ENCODE measurements around the gene UBTF. TPM values are rescaled to one million over a fixed set of nuclear protein-coding genes. Genes with fewer than 3 reads are reported as not detected.

The UBTF gene
- total RNA-seq, 1 donor from 2014 or later = 63.8 TPM

GRCh38 chr17:44159519-44160210 lies 59.8 kb downstream of the UBTF start:
- peaks cover 13% of the 10 kb centered on the region for H3K36me3 Mint-ChIP-seq (ENCODE audit: low read depth, unreplicated experiment)
- no peak overlapping the region for H3K4me3 Mint-ChIP-seq (ENCODE audit: unreplicated experiment)
- H3K27ac Mint-ChIP-seq (ENCODE audit: unreplicated experiment) = no peak overlapping the region

GRCh38 chr17:44155488-44155887 lies 64.0 kb downstream of the UBTF start:
- no peaks in the 10 kb centered on the region for H3K4me1 Mint-ChIP-seq (ENCODE audit: unreplicated experiment)
- no peak for TF ChIP-seq CTCF (IDR thresholded peaks at IDR 0.05; ENCODE audit: unreplicated experiment)
- H3K9me3 Mint-ChIP-seq (ENCODE audit: unreplicated experiment) = no peaks in the 10 kb centered on the region
- H3K36me3 Mint-ChIP-seq (ENCODE audit: low read depth, unreplicated experiment) = peaks cover 10% of the 10 kb centered on the region
- no peak overlapping the region for H3K27ac Mint-ChIP-seq (ENCODE audit: unreplicated experiment)
- no peak overlapping the region for H3K4me3 Mint-ChIP-seq (ENCODE audit: unreplicated experiment)
- no peak for DNase-seq (ENCODE audit: low spot score)
- peaks cover 2% of the 10 kb centered on the region for H3K27me3 Mint-ChIP-seq (ENCODE audit: unreplicated experiment)

More at GRCh38 chr17:44159519-44160210, 59.8 kb downstream of the UBTF start:
- peaks cover 2% of the 10 kb centered on the region for H3K27me3 Mint-ChIP-seq (ENCODE audit: unreplicated experiment)
- no peak for TF ChIP-seq CTCF (IDR thresholded peaks at IDR 0.05; ENCODE audit: unreplicated experiment)
- no peaks in the 10 kb centered on the region for H3K9me3 Mint-ChIP-seq (ENCODE audit: unreplicated experiment)
- DNase-seq (ENCODE audit: low spot score) = no peak
- H3K4me1 Mint-ChIP-seq (ENCODE audit: unreplicated experiment) = no peaks in the 10 kb centered on the region

Small RNA genes lying within 50 kb of the gene (microRNA-seq; reads per million reads assigned to microRNA genes)
- 1.1 reads per million, percentile 14 among the genes with 10 or more reads in this experiment for gene MIR6782 (ENCODE audit: unreplicated experiment)

Other genes starting within 250 kb of the UBTF start
- gene NAGS, start 215.1 kb downstream of the UBTF start, total RNA-seq (ENCODE audit: unreplicated experiment) = 1.2 TPM
- 32.1 TPM for gene TMEM101, start 204.7 kb downstream of the UBTF start, total RNA-seq (ENCODE audit: unreplicated experiment)
- 63.0 TPM for gene LSM12, start 153.0 kb downstream of the UBTF start, total RNA-seq (ENCODE audit: unreplicated experiment)
- gene G6PC3, start 148.9 kb downstream of the UBTF start, total RNA-seq (ENCODE audit: unreplicated experiment) = 113 TPM
- 51.4 TPM for gene HDAC5, start 96.0 kb downstream of the UBTF start, total RNA-seq (ENCODE audit: unreplicated experiment)
- 6.1 TPM for gene HROB, start 77.7 kb downstream of the UBTF start, total RNA-seq (ENCODE audit: unreplicated experiment)
- gene ASB16, start 49.0 kb downstream of the UBTF start, total RNA-seq (ENCODE audit: unreplicated experiment) = not detected
- gene TMUB2, start 32.7 kb downstream of the UBTF start, total RNA-seq (ENCODE audit: unreplicated experiment) = 39.2 TPM
- 152 TPM for gene ATXN7L3, start 19.8 kb downstream of the UBTF start, total RNA-seq (ENCODE audit: unreplicated experiment)
- gene SLC4A1, start 48.5 kb upstream of the UBTF start, total RNA-seq (ENCODE audit: unreplicated experiment) = not detected
- gene RUNDC3A, start 88.9 kb upstream of the UBTF start, total RNA-seq (ENCODE audit: unreplicated experiment) = 0.82 TPM
- gene SLC25A39, start 105.1 kb upstream of the UBTF start, total RNA-seq (ENCODE audit: unreplicated experiment) = 124 TPM
- 904 TPM for gene GRN, start 125.6 kb upstream of the UBTF start, total RNA-seq (ENCODE audit: unreplicated experiment)
- 53.7 TPM for gene FAM171A2, start 144.2 kb upstream of the UBTF start, total RNA-seq (ENCODE audit: unreplicated experiment)
- 4.3 TPM for gene ITGA2B, start 170.0 kb upstream of the UBTF start, total RNA-seq (ENCODE audit: unreplicated experiment)